NCI-H1417 (cell line): ENCODE data around the gene EXOSC7.
"Not testable (repeated sequence)": the region's sequence is repeated elsewhere in the genome, so short reads cannot be mapped to it uniquely, and the experiment has no call there.

ENCODE experiments used
- DNase-seq, 3 experiments: peaks; one replicate each; lab custom pipeline; 2025; lab: John Stamatoyannopoulos, UW

Gene EXOSC7

DNA sequence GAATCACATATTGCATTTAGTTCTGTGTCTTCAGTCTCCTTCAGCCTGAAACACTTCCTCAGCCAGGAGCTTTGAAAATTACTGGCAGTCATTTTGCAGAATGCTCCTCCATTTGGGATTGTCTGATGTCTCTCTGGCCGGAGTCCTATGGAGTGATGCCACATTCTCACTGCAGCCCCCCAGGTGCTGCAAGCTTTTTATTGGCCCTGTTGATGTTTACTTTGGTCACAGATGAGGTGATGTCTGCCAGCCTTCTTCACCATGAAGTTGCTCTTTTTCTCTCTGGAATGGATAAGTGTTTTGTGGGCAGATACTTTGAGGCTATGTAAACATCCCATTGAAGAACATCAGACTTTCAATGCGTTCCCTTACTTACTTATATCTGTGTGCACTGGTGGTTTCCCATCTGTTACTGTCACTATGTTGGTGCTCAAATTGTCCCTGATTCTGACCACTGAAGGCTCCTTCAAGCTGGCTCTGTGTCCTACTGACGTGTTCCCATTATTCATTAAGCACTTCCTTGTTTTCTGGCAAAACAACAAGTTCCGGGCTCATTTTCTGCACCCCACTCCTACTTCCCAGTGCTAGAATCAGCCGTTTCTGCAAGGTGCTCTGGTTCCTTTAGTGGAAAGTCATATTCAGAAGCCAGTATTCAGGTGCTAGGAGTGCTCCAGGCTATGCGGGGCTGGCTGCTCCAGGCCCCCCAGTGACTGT, 48.7 kb downstream of the EXOSC7 start:
- DNase-seq: no peak

DNA sequence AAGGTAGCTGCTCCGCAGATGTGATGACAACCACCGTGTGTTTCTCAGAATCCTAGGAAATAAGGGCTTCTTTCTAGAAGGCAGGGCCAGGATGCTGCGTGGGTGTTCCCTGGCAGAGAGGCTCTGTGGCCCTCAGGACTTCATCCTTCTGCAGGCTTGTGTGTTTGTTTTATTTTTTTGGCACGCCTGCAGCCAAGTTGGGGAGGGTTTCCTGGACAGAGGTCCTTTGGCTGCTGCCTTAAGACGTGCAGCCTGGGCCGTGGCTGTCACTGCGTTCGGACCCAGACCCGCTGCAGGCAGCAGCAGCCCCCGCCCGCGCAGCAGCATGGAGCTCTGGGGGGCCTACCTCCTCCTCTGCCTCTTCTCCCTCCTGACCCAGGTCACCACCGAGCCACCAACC, 50.0 kb downstream of the EXOSC7 start, which contains the start of gene CLEC3B:
Gene CLEC3B (plus strand): TSS at position 266 of the 400 bp plus-strand sequence. CDS start 60 bp downstream, at position 326.
- DNase-seq: no peak

DNA sequence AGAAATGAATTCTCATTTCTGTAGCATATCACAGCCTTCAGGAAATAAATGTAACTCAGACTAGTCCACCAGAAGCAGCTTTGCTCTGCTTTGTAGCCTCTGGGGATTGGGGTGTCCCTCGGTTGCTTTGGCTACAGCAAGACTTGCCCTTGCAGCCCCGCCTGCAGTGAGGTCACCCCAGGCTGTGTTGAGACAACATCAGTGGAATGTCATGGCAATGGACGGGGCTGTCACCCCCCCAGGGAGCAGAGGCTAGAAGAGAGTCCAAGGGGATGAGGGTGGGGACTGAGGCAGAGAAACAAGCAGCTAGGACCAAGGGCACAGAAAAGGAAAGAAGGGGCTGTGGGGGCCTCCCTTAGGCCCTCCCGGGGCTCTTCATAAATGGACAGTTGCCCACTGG, 50.9 kb downstream of the EXOSC7 start:
- DNase-seq: no peak

DNA sequence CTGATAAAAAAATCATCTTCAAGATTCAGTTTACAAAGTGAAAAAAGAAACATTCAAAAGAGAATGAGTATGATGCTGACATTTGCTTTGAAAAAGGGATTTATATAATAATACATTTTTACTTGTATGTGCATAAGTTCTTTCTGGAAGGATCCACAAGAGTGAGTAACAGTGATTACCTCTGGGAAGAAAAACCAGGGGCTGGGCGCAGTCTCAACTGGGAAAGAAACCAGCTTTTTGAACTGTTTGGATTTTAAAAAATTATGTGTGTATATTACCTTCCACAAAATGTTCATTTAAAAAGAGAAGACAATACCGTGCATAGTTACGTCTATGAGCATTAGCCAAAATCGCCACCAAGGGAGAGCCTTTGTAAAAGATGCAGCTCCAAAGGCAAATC, 51.4 kb downstream of the EXOSC7 start:
- DNase-seq: no peak

GRCh38 chr3:45029216-45029615, 53.2 kb downstream of the EXOSC7 start:
- no peak for DNase-seq

GRCh38 chr3:45029661-45030060, 53.6 kb downstream of the EXOSC7 start:
- no peak for DNase-seq

DNA sequence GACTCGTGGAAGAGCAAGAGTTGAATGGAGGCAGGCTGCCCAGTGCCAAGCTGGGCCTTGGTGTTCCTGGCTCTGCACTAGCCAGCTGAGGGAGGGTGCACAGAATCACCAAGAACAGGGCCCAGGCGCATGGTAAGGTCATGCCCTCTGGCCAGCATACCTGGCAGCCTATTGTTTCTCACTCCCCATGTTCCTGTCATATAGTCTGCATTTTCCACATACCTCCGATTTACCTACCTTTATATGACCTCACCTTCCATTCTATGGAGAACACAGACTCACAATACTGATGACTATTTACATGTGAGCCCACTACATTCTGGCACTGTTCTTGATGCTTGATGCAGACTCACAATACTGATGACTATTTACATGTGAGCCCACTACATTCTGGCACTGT, 55.5 kb downstream of the EXOSC7 start:
- no peak for DNase-seq

DNA sequence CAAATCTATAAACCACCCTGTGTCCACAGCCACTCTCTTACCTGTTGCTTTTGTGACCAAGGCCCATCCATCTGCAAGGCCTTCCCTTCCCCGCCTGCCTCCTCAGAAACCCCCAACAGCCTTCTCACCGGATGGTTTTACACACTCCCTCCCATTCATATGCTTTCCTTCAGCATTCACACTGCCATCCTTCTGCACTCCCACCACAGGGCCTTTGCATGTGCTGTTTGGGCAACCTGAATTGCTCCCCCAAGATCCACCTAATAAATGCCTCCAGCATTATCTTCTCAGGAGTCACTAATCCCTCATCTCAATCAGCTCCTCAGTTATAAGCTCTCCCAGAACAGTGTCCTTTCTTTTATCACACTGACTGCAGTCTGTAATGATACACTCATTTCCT, 56.1 kb downstream of the EXOSC7 start:
- DNase-seq: no peak

- no peak for DNase-seq
Observed at GRCh38 chr3:45033791-45034190, 57.7 kb downstream of the EXOSC7 start.

GRCh38 chr3:45034612-45035252, 58.7 kb downstream of the EXOSC7 start:
- peak in 2 of 3 experiments; percentile 21 to 49 for DNase-seq

GRCh38 chr3:45035441-45036301, 59.6 kb downstream of the EXOSC7 start:
- DNase-seq: no peak

GRCh38 chr3:45037720-45038455, 61.8 kb downstream of the EXOSC7 start:
- peak; percentile 76 to 94 (median 84) for DNase-seq

DNA sequence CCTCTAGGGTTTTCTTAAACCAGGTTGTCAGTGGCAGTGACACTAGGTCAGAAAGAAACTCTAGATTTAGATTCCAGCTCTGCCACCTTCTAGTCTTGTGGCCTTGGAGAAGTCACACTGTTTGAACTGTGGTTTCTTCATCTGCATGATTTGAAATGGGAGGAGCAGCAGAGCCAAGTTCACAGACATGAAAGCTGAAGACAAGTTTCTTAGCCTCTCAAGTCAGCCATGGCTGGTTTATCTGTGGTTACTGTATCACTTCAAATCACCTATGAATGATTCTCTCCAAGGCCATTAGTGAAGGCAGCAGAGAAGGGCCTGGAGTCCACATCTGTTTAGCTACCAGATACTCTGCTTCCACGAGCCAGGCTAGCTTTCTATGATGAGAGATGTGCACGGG, 65.6 kb downstream of the EXOSC7 start:
- DNase-seq: no peak

DNA sequence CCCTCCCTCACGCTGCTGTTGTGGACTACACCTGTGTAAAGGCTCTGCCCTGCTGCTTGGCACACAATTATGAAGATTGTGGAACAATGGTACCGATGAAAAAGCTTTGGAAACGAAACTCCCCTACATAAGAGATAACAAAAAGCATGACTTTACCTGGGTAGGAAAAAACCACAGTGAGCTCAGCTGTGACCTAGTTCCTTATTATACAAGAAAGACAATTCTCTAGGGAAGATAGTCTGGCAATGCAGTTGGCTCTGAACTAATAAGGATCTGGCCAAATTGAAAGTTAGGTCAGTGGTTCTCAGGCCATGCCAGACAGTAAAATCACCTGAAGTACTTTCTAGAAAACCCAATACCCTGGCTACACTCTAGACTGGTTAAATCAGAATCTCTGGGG, 66.1 kb downstream of the EXOSC7 start:
- DNase-seq: no peak

DNA sequence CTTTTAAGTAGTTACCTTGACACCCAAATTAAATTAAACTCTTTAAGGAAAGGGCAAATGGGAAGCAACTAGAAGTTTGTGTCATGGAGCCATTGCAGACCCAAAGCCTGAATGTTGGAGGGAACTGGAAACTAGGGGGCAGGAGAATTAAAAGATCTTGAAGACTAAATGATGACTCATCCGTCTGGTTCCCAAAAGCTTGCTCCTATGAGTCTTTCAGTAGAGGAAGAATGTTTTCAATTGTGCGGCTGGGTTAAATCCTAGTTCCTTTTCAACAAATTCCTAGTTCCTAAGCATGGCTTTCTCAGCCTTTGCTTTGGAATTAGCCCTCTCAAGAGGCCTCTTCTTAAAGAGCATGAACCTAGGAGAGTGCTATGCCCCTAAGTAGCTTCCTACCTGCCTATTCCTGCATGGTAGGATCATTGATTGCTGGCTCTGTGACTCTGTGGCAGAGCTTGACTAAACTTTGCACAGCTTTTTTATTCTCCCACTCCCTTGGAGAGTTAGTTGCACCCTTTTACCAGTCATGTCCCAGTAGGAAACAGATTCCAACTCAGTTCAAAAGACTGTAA, 67.8 kb downstream of the EXOSC7 start:
- no peak for DNase-seq

DNA sequence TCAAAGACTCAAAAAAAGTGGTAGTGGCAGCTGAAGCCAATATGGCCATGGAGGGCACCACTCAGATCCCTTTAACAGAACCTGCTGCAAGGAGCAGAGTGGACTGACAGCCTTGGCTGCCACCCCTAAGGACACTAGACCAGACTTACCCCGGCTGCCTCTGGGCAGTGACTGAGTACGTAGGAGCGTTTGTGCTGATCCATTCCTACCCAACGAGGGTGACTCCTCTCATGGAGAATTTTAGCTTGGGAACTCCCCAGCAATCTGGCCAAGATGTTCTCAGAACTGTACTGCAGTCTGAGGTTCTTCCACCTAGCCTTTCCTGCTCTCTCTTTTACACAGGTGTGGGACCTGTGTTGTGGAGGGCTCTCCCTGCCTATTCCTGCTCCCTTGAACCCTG, 72.2 kb downstream of the EXOSC7 start:
- no peak for DNase-seq

DNA sequence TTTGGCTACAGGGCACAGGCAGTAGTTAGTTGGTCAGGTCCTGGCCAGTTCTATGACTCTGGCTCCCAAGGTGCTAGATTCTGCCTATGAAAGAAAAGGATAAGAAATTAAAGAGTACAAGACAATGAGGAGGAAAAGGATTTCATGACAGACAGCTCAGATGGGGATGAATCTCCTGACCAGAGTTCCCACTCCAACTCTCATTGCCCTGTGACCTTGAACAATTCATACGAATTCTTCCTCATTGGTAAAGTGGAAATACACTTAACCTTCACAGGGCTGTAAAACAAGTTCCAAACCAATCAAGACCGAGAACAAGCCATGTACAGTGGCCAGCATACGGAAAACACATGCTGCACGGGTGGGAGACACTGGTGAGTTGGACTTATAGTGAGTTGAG, 73.8 kb downstream of the EXOSC7 start:
- no peak for DNase-seq

DNA sequence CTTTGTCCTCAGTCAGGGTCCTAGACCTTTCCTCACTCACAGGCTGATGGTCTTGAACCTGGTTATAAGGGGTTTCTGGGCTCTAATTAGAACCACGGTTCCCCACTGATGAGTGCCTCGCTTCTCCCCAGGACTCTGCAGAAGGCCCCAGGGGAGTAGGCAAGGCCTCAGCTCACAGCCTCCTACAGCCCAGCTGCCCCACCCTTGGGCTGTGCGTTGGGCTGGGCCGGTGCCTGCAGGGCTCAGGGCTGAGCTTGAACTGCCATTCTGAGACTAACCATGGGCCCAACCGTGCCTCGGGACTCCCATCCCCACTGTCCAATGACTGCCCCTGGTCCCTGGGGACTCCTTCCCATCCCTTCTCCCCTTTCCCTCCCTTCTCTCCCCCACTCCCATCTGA, 75.6 kb downstream of the EXOSC7 start:
- no peak for DNase-seq

- DNase-seq: not testable (repeated sequence)
Observed at GRCh38 chr3:45053805-45054195, 77.8 kb downstream of the EXOSC7 start.

DNA sequence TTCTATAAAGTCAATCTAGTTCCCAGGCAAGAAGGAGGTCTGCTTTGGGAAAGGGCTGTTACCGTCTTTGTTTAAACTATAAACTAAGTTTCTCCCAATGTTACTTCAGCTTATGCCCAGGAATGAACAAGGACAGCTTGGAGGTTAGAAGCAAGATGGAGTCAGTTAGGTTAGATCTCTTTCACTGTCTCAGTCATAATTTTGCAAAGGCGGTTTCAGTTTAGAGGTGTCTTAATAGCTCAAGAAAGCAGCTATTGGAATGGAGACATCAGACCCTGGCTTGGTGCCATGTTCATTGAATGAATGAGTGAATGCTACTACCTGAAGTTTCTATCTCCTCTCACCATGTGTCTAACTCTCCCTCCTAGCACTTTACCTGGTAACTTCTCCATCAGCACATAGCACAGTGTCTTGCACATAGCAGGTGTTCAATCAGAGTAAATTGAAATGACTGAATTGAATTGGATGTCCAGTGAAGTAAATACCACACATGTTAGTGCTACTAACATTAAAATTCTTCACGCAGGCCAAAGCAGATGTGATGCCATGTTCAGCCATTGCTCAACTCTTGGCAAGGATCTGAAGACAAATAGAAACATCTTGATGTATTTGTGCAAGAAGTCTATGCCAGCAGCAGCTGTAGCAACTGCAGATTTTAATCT, 78.3 kb downstream of the EXOSC7 start:
- DNase-seq: no peak

DNA sequence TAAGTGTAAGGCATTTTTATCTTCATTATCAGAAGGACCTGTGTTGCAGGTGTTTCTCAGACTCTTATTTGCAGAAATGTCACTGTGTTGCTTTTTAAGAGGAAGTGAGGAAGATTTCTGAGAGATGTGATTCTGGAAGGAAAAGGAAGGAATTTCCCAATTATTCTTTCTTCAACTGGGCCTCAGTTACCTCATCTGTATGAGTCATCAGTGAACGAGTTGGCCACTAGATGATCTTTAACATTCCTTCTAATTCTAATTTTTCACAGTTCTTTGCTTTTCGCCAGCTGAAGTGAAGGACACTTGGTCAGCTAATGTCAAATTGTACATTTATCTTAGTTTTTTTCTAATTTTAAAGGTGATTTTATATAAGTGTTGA, 79.0 kb downstream of the EXOSC7 start:
- DNase-seq: no peak
